IMR-90 (cell line): ENCODE measurements around the gene CCR3. TPM values are rescaled to one million over a fixed set of nuclear protein-coding genes. Genes with fewer than 3 reads are reported as not detected.

ENCODE experiments used
- ATAC-seq: fragments of 200-7000 bp; cut with Tn5 transposase; 2 replicates; pipeline ENCODE4 v1.9.1; 2020; ENCODE audit warnings: low read depth, mild to moderate bottlenecking, moderate library complexity
- BruUV-seq: library from RNA; stranded (reverse); fragments of 400-500 nt; replicated peaks from 2 replicates; lab custom pipeline; 2021; lab: Mats Ljungman, UMichigan
- CTCF ChIA-PET: fragments of 300-600 bp; formaldehyde crosslinking; extraction: SDS; loops from one replicate; lab custom pipeline; 2021; ENCODE audit warnings: antibody characterized with exemption; lab: Yijun Ruan, JAX
- POLR2A ChIA-PET: fragments of 300-600 bp; sonication (Branson Sonifier 250); formaldehyde crosslinking; loops from one replicate; lab custom pipeline; 2022; ENCODE audit warnings: antibody characterized with exemption; ENCODE audit not compliant: unreplicated experiment; lab: Charles Lee
- DNase-seq: peaks from one replicate; pipeline ENCODE4 v3.0.0; 2013
- H2AFZ ChIP-seq: replicated peaks from 2 replicates; pipeline ENCODE3; 2013; ENCODE audit warnings: low read length, mild to moderate bottlenecking; ENCODE audit not compliant: poor library complexity
- H2AK5ac ChIP-seq: 2 replicates; pipeline ENCODE4 v1.6.1; 2013; ENCODE audit warnings: low read depth, low read length, inconsistent platforms
- H2AK9ac ChIP-seq: replicated peaks from 2 replicates; pipeline ENCODE3; 2013; ENCODE audit warnings: mild to moderate bottlenecking, low read depth, low read length, moderate library complexity; ENCODE audit not compliant: poor library complexity
- H2BK120ac ChIP-seq: 2 replicates; pipeline ENCODE4 v1.6.1; 2013; ENCODE audit warnings: low read depth, low read length, inconsistent platforms
- H2BK15ac ChIP-seq: 3 replicates; pipeline ENCODE4 v1.6.1; 2013; ENCODE audit warnings: low read depth, low read length, inconsistent platforms
- H2BK20ac ChIP-seq: 2 replicates; pipeline ENCODE4 v1.6.1; 2013; ENCODE audit warnings: low read depth, mild to moderate bottlenecking, inconsistent platforms, low read length, moderate library complexity
- H2BK5ac ChIP-seq: 2 replicates; pipeline ENCODE4 v1.6.1; 2013; ENCODE audit warnings: mild to moderate bottlenecking, low read depth, low read length, inconsistent platforms; ENCODE audit not compliant: poor library complexity, severe bottlenecking
- H3K14ac ChIP-seq: replicated peaks from 2 replicates; pipeline ENCODE4 v1.6.1; 2013; ENCODE audit warnings: low read depth, low read length, inconsistent platforms
- H3K18ac ChIP-seq: 2 replicates; pipeline ENCODE4 v1.6.1; 2013; ENCODE audit warnings: low read depth, low read length, control low read depth
- H3K23ac ChIP-seq: 2 replicates; pipeline ENCODE4 v1.6.1; 2013; ENCODE audit warnings: low read depth, low read length, inconsistent platforms
- H3K27ac ChIP-seq: 2 replicates; pipeline ENCODE4 v1.5.1; 2013; ENCODE audit warnings: mild to moderate bottlenecking, control low read depth, low read length; ENCODE audit not compliant: insufficient read depth
- H3K27me3 ChIP-seq: 2 replicates; pipeline ENCODE4 v1.6.1; 2013; ENCODE audit warnings: low read length; ENCODE audit not compliant: control insufficient read depth, insufficient read depth
- H3K36me3 ChIP-seq: 2 replicates; pipeline ENCODE4 v1.6.1; 2013; ENCODE audit warnings: low read length, mixed read lengths; ENCODE audit not compliant: control insufficient read depth, insufficient read depth
- H3K4ac ChIP-seq: 2 replicates; pipeline ENCODE4 v1.6.1; 2013; ENCODE audit warnings: low read depth, low read length, inconsistent platforms
- H3K4me1 ChIP-seq: 2 replicates; pipeline ENCODE4 v1.6.1; 2013; ENCODE audit warnings: low read length, mixed read lengths; ENCODE audit not compliant: control insufficient read depth, insufficient read depth
- H3K4me2 ChIP-seq: 2 replicates; pipeline ENCODE4 v1.6.1; 2013; ENCODE audit warnings: low read depth, mild to moderate bottlenecking, control low read depth, low read length, moderate library complexity
- H3K4me3 ChIP-seq: 2 replicates; pipeline ENCODE4 v1.5.1; 2013; ENCODE audit warnings: low read depth, mild to moderate bottlenecking, control low read depth, low read length, moderate library complexity; ENCODE audit not compliant: insufficient read depth
- H3K56ac ChIP-seq: 2 replicates; pipeline ENCODE4 v1.6.1; 2013; ENCODE audit warnings: low read length, inconsistent platforms; ENCODE audit not compliant: insufficient read depth; ENCODE audit errors: extremely low read depth
- H3K79me1 ChIP-seq, 2 experiments: 2 replicates each; pipeline ENCODE4 v1.6.1; 2013; ENCODE audit warnings: low read length in 2 of 2, inconsistent platforms in 1 of 2, low read depth in 1 of 2
- H3K9ac ChIP-seq: 2 replicates; pipeline ENCODE4 v1.6.1; 2013; ENCODE audit warnings: low read depth, low read length, control low read depth
- H3K9me1 ChIP-seq: 2 replicates; pipeline ENCODE4 v1.6.1; 2013; ENCODE audit warnings: low read length, inconsistent platforms; ENCODE audit not compliant: insufficient read depth
- H3K9me3 ChIP-seq: 2 replicates; pipeline ENCODE4 v1.6.1; 2013; ENCODE audit warnings: low read length; ENCODE audit not compliant: control insufficient read depth, insufficient read depth
- H4K20me1 ChIP-seq: 2 replicates; pipeline ENCODE4 v1.6.1; 2013; ENCODE audit warnings: low read length, inconsistent platforms; ENCODE audit not compliant: insufficient read depth
- H4K5ac ChIP-seq: 2 replicates; pipeline ENCODE4 v1.6.1; 2013; ENCODE audit warnings: mild to moderate bottlenecking, low read depth, low read length, control low read depth
- H4K8ac ChIP-seq, 2 experiments: 2 replicates each; pipeline ENCODE4 v1.6.1; 2013; ENCODE audit warnings: low read depth in 2 of 2, low read length in 2 of 2, control low read depth in 1 of 2, inconsistent platforms in 1 of 2
- H4K91ac ChIP-seq: 2 replicates; pipeline ENCODE4 v1.6.1; 2013; ENCODE audit warnings: low read depth, low read length, inconsistent platforms; ENCODE audit not compliant: insufficient read depth
- CEBPB ChIP-seq: IDR thresholded peaks from 2 replicates; pipeline ENCODE4 v1.6.1; 2012; ENCODE audit warnings: low read depth, low read length, improper control_type of control experiment
- CHD1 ChIP-seq: IDR thresholded peaks from 2 replicates; pipeline ENCODE4 v1.6.1; 2012; ENCODE audit warnings: low read depth, low read length, improper control_type of control experiment
- MAFK ChIP-seq: IDR thresholded peaks from 2 replicates; pipeline ENCODE4 v1.6.1; 2012; ENCODE audit warnings: low read depth, low read length, improper control_type of control experiment
- MXI1 ChIP-seq: IDR thresholded peaks from 2 replicates; pipeline ENCODE4 v1.6.1; 2012; ENCODE audit warnings: low read depth, mild to moderate bottlenecking, low read length, moderate library complexity, borderline replicate concordance
- RAD21 ChIP-seq: IDR thresholded peaks from 2 replicates; pipeline ENCODE4 v1.6.1; 2012; ENCODE audit warnings: low read length, improper control_type of control experiment
- SMC3 ChIP-seq: fragments of 150-350 bp; IDR thresholded peaks from 2 replicates; pipeline ENCODE4 v1.6.1; 2016; ENCODE audit warnings: low read depth, mild to moderate bottlenecking, antibody characterized with exemption, low read length, moderate library complexity
- dilution Hi-C: fragments of 300-500 bp; cut with HindIII; formaldehyde crosslinking; loops from one replicate; pipeline ENCODE4 v1.14.3; 2018; ENCODE audit warnings: low sequenced_read_pairs; ENCODE audit not compliant: unreplicated experiment
- in situ Hi-C: fragments of 300-500 bp; cut with MboI; formaldehyde crosslinking; loops from 3 replicates; pipeline ENCODE4 v1.14.3; 2019; ENCODE audit warnings: low sequenced_read_pairs, inconsistent platforms, mixed read lengths
- intact Hi-C: fragments of 100-400 bp; cut with micrococcal nuclease; formaldehyde crosslinking; loops from 2 replicates; pipeline ENCODE4 v1.10.0; 2022
- polyA plus RNA-seq, 3 experiments: library from polyadenylated mRNA; depleted of rRNA; stranded (reverse); fragments of >200 nt; gene quantifications; 2 replicates each; pipeline ENCODE4 v1.2.3, GENCODE V29; 2012; ENCODE audit warnings: low replicate concordance in 1 of 3
- total RNA-seq: library from RNA; depleted of rRNA; stranded (reverse); fragments of >200 nt; gene quantifications from 2 replicates; pipeline ENCODE4 v1.2.3, GENCODE V29; 2012; rRNA removed
- TF ChIP-seq, protein P1 (sequence below): fragments of 150-350 bp; IDR thresholded peaks from 2 replicates; pipeline ENCODE4 v1.6.1; 2017; ENCODE audit warnings: mild to moderate bottlenecking, antibody characterized with exemption, low read length, low read depth
- TF ChIP-seq, protein P2 (sequence below): conservative IDR thresholded peaks from 2 replicates; pipeline ENCODE4 v1.5.1; 2012; ENCODE audit warnings: mild to moderate bottlenecking, low read depth, low read length, improper control_type of control experiment

The CCR3 gene
- total and polyA plus RNA-seq, 2 of the 4 experiments (the other 2 are of a cell fraction) = not detected

DNA sequence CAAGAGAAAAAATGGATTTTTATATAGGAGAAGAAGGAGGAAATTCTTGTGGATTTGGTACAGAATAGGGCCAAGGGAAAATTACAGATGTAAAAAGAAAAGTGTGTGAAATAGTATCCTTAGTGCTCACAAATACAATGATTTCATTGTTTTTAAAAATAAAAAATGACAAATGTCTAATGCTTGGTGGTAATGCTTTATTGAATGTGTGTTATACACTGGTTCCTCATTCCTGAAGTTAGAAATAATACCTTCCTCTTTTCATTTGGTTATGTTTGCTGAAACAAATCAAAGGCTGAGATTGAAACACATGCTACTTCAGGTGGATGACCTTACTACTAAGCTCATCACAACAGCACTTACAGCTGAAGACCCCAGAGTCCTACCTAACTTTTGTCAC lies 73.9 kb downstream of the CCR3 start:
- Histone ChIP-seq H4K20me1 (no peaks in the 10 kb centered on the region), H3K4me3 (no peak overlapping the region), H2BK120ac (no peak overlapping the region), H2BK20ac (no peak overlapping the region), H3K9me3 (no peaks in the 10 kb centered on the region; the same call in 1 of the 2 replicates), H3K18ac (no peak overlapping the region), H3K4ac (no peak overlapping the region), H3K36me3 (no peaks in the 10 kb centered on the region), H3K79me1 (no peaks in the 10 kb centered on the region), H2BK5ac (no peak overlapping the region), H3K4me1 (no peaks in the 10 kb centered on the region), H2AK5ac (no peak overlapping the region), H3K27ac (no peak overlapping the region), H4K91ac (no peak overlapping the region), H3K4me2 (no peak overlapping the region), H3K27me3 (peaks cover 7% of the 10 kb centered on the region), H4K5ac (no peak overlapping the region), H4K8ac (no peak overlapping the region), H3K9me1 (no peaks in the 10 kb centered on the region), H2AK9ac (no peak overlapping the region), H2BK15ac (no peak overlapping the region), H3K9ac (no peak overlapping the region), H3K56ac (no peak overlapping the region), H3K14ac (no peak overlapping the region), H3K23ac (no peak overlapping the region), H2AFZ (no peak overlapping the region)
- DNase-seq (no peak), ATAC-seq (no peak)
- intact Hi-C loops = no loop called here
- BruUV-seq = no TSS peak
- POLR2A ChIA-PET = no interaction called here
- CTCF ChIA-PET = no interaction called here
- TF ChIP-seq SMC3 (no peak), MXI1 (no peak), MAFK (no peak), CEBPB (no peak), RAD21 (no peak), CHD1 (no peak)
- TF ChIP-seq, protein P1, sequence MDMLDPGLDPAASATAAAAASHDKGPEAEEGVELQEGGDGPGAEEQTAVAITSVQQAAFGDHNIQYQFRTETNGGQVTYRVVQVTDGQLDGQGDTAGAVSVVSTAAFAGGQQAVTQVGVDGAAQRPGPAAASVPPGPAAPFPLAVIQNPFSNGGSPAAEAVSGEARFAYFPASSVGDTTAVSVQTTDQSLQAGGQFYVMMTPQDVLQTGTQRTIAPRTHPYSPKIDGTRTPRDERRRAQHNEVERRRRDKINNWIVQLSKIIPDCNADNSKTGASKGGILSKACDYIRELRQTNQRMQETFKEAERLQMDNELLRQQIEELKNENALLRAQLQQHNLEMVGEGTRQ = no peak
- TF ChIP-seq, protein P2, sequence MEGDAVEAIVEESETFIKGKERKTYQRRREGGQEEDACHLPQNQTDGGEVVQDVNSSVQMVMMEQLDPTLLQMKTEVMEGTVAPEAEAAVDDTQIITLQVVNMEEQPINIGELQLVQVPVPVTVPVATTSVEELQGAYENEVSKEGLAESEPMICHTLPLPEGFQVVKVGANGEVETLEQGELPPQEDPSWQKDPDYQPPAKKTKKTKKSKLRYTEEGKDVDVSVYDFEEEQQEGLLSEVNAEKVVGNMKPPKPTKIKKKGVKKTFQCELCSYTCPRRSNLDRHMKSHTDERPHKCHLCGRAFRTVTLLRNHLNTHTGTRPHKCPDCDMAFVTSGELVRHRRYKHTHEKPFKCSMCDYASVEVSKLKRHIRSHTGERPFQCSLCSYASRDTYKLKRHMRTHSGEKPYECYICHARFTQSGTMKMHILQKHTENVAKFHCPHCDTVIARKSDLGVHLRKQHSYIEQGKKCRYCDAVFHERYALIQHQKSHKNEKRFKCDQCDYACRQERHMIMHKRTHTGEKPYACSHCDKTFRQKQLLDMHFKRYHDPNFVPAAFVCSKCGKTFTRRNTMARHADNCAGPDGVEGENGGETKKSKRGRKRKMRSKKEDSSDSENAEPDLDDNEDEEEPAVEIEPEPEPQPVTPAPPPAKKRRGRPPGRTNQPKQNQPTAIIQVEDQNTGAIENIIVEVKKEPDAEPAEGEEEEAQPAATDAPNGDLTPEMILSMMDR = no peak
- dilution Hi-C loops = no loop called here
- in situ Hi-C loops = no loop called here

Other genes with a start within 250 kb of the CCR3 start
- gene FYCO1, start 246.6 kb upstream of the CCR3 start, total RNA-seq = 16.1 and 20.1 TPM in 2 replicates
- gene FYCO1, start 246.6 kb upstream of the CCR3 start, polyA plus RNA-seq (2012; rRNA removed) = 12.0 and 13.7 TPM in 2 replicates
- gene XCR1, start 215.0 kb upstream of the CCR3 start, total RNA-seq = not detected in 2 replicates
- gene XCR1, start 215.0 kb upstream of the CCR3 start, polyA plus RNA-seq (2012; rRNA removed) = not detected in 2 replicates
- gene CCR1, start 34.1 kb upstream of the CCR3 start, total RNA-seq = not detected in 2 replicates
- gene CCR1, start 34.1 kb upstream of the CCR3 start, polyA plus RNA-seq (2012; rRNA removed) = not detected in 2 replicates
- not detected in 2 replicates for gene CCR2, start 111.7 kb downstream of the CCR3 start, total RNA-seq
- not detected in 2 replicates for gene CCR2, start 111.7 kb downstream of the CCR3 start, polyA plus RNA-seq (2012; rRNA removed)
- not detected in 2 replicates for gene CCR5, start 128.5 kb downstream of the CCR3 start, total RNA-seq
- not detected in 2 replicates for gene CCR5, start 128.5 kb downstream of the CCR3 start, polyA plus RNA-seq (2012; rRNA removed)
- 0.28 and 0.36 TPM in 2 replicates for gene CCRL2, start 164.8 kb downstream of the CCR3 start, total RNA-seq
- gene CCRL2, start 164.8 kb downstream of the CCR3 start, polyA plus RNA-seq (2012; rRNA removed) = 0.16 and 0.29 TPM in 2 replicates
- not detected in 2 replicates for gene LTF, start 222.4 kb downstream of the CCR3 start, total RNA-seq
- gene LTF, start 222.4 kb downstream of the CCR3 start, polyA plus RNA-seq (2012; rRNA removed) = 0.04 TPM in 1 of 2 replicates, not detected in the other